Stomach (tissue), 9 donors: ENCODE data around the gene ADAMTS12. TPM values are rescaled to one million over a fixed set of nuclear protein-coding genes. Genes with fewer than 3 reads are reported as not detected.

ENCODE experiments used
- DNase-seq, 2 donors: peaks; one replicate each; pipeline versions ENCODE4 v3.0.0 to v3.0.0-alpha.2; 2013 to 2019
- H3K27ac ChIP-seq, 5 donors: fragments of 200-600 bp in 4 of 5; sonication (generic) in 4 of 5; one replicate each; pipeline ENCODE4 v1.5.1; 2013 to 2019; ENCODE audit warnings: mild to moderate bottlenecking in 1 of 5, moderate library complexity in 1 of 5
- H3K27me3 ChIP-seq, 3 donors: fragments of 200-600 bp; sonication (generic); one replicate each; pipeline ENCODE4 v1.5.1; 2017 to 2019; ENCODE audit warnings: mixed run types in 1 of 3
- H3K36me3 ChIP-seq, 4 donors: fragments of 200-600 bp; sonication (generic); 1 replicate in 3 of 4; 2 replicates in 1 of 4; pipeline ENCODE4 v1.5.1; 2016 to 2019
- H3K4me1 ChIP-seq, 4 donors: fragments of 200-600 bp; sonication (generic); one replicate each; pipeline ENCODE4 v1.5.1; 2016 to 2019
- H3K4me3 ChIP-seq, 4 donors: fragments of 200-600 bp; sonication (generic) in 3 of 4; one replicate each; pipeline ENCODE4 v1.5.1; 2016 to 2019; ENCODE audit warnings: mild to moderate bottlenecking in 1 of 4
- H3K9me3 ChIP-seq, 4 donors: fragments of 200-600 bp; sonication (generic); one replicate each; pipeline ENCODE4 v1.5.1; 2016 to 2019
- EP300 ChIP-seq: sonication (generic); formaldehyde crosslinking; IDR thresholded peaks from one replicate; pipeline ENCODE4 v1.6.1; 2017; ENCODE audit warnings: antibody characterized with exemption
- POLR2A ChIP-seq, 4 donors: fragments of 450-650 bp; IDR thresholded peaks; one replicate each; pipeline ENCODE4 v1.6.1; 2016; ENCODE audit warnings: antibody characterized with exemption in 4 of 4, control low read depth in 2 of 4, mild to moderate bottlenecking in 1 of 4, moderate library complexity in 1 of 4
- POLR2AphosphoS5 ChIP-seq, 3 donors: sonication (generic); formaldehyde crosslinking; IDR thresholded peaks; one replicate each; pipeline ENCODE4 v1.6.1; 2016; ENCODE audit warnings: antibody characterized with exemption in 3 of 3
- WGBS, 5 donors: extraction: QIAGEN DNeasy Blood & Tissue Kit in 3 of 5; methylation state at CpG; one replicate each; pipeline versions ENCODE4 v1.1.5 to v1.1.7; 2013 to 2018; 5-methylcytosine and 5-hydroxymethylcytosine counted together
- intact Hi-C: fragments of 100-400 bp; cut with DNase I; formaldehyde crosslinking; loops from one replicate; pipeline ENCODE4 v1.15.1; 2023; ENCODE audit warnings: low total_unique reads
- polyA plus RNA-seq, 3 donors: library from polyadenylated mRNA; stranded (reverse); fragments of 200-250 nt; gene quantifications; one replicate each; pipeline ENCODE4 v1.2.3, GENCODE V29; 2013
- total RNA-seq, 5 donors: library from RNA; depleted of rRNA; stranded (reverse); fragments of >200 nt; gene quantifications; one replicate each; pipeline versions ENCODE4 v1.1.0 to v1.2.3, GENCODE V29; 2014 to 2016
- TF ChIP-seq, protein P1 (sequence below), 7 experiments: fragments of 450-650 bp in 4 of 7; fragments of 200-600 bp in 3 of 7; sonication (generic) in 3 of 7; IDR thresholded peaks; one replicate each; pipeline ENCODE4 v1.5.1; 2016 to 2019; ENCODE audit warnings: antibody characterized with exemption in 7 of 7, control low read depth in 2 of 7, mild to moderate bottlenecking in 1 of 7
- donor health status: healthy with polysubstance abuse.
- donor health status: Bipolar disorder and iron deficiency.
- donor health status: healthy.

Gene ADAMTS12
- total and polyA plus RNA-seq, 8 donors: 0.14 to 17.1 (median 0.62) TPM; not detected in 1

DNA sequence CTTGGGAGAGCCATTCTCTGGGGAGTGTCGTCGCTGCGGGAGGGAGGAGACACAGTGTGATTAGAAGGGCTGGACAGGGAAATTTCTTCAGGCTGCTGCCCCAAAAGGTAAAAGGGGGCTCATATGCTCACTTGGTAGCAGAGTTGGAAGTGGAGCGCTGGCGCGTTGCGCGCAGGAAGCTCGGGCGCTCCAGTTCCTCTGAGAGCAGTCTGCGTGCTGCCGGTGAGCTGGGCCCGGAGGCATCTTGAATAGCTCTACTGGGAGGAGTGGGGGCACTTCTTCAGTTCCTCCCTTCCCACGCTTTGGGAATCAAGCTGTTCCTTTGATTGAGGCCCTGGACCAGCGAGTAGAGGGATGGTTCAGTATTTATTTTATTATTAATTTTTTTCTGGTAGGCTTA is 47.1 kb upstream of the ADAMTS12 start:
- 15 to 30% (median 25%) methylated on average over 15 of the region's 15 CpGs for WGBS, 5 donors
- intact Hi-C loops: no loop called here
- H3K27me3 ChIP-seq: peaks cover 13 to 83% (median 39%) of the 10 kb centered on the region in 3 donors

GRCh38 chr5:33938507-33938796 is 46.7 kb upstream of the ADAMTS12 start:
- no peak for TF ChIP-seq POLR2AphosphoS5 (IDR thresholded peaks at IDR 0.05)
- no peak for TF ChIP-seq EP300
- TF ChIP-seq, protein P1, sequence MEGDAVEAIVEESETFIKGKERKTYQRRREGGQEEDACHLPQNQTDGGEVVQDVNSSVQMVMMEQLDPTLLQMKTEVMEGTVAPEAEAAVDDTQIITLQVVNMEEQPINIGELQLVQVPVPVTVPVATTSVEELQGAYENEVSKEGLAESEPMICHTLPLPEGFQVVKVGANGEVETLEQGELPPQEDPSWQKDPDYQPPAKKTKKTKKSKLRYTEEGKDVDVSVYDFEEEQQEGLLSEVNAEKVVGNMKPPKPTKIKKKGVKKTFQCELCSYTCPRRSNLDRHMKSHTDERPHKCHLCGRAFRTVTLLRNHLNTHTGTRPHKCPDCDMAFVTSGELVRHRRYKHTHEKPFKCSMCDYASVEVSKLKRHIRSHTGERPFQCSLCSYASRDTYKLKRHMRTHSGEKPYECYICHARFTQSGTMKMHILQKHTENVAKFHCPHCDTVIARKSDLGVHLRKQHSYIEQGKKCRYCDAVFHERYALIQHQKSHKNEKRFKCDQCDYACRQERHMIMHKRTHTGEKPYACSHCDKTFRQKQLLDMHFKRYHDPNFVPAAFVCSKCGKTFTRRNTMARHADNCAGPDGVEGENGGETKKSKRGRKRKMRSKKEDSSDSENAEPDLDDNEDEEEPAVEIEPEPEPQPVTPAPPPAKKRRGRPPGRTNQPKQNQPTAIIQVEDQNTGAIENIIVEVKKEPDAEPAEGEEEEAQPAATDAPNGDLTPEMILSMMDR (IDR thresholded peaks at IDR 0.05): no peak
- TF ChIP-seq POLR2A (IDR thresholded peaks at IDR 0.05): no peak
- peaks cover 13 to 83% (median 39%) of the 10 kb centered on the region in 3 donors for H3K27me3 ChIP-seq
- intact Hi-C loops: no loop called here

More for the DNA sequence above, 47.1 kb upstream of the ADAMTS12 start:
- TF ChIP-seq POLR2AphosphoS5 (IDR thresholded peaks at IDR 0.05) (no peak), POLR2A (IDR thresholded peaks at IDR 0.05) (no peak), EP300 (no peak)
- TF ChIP-seq, protein P1 (IDR thresholded peaks at IDR 0.05): no peak
- Histone ChIP-seq H3K36me3 (no peaks in the 10 kb centered on the region), H3K9me3 (no peaks in the 10 kb centered on the region), H3K4me1 (peaks cover 12 to 26% (median 21%) of the 10 kb centered on the region in 4 donors), H3K27ac (no peak overlapping the region), H3K4me3 (no peak overlapping the region)
- DNase-seq: no peak

GRCh38 chr5:33937707-33938506 is 46.1 kb upstream of the ADAMTS12 start:
- intact Hi-C loops: no loop called here
- DNase-seq: no peak
- H3K4me3 ChIP-seq: no peak overlapping the region
- H3K9me3 ChIP-seq: no peaks in the 10 kb centered on the region
- peaks cover 12 to 26% (median 21%) of the 10 kb centered on the region in 4 donors for H3K4me1 ChIP-seq
- 19 to 35% (median 29%) methylated on average over 34 to 54 of the region's 54 CpGs for WGBS, 5 donors
- peaks cover 13 to 79% (median 39%) of the 10 kb centered on the region in 3 donors for H3K27me3 ChIP-seq
- no peak for TF ChIP-seq POLR2AphosphoS5 (IDR thresholded peaks at IDR 0.05)
- TF ChIP-seq, protein P1 (IDR thresholded peaks at IDR 0.05): no peak
- TF ChIP-seq EP300: no peak
- no peak for TF ChIP-seq POLR2A (IDR thresholded peaks at IDR 0.05)
- H3K36me3 ChIP-seq: no peaks in the 10 kb centered on the region
- H3K27ac ChIP-seq: no peak overlapping the region

More at GRCh38 chr5:33938507-33938796, 46.7 kb upstream of the ADAMTS12 start:
- H3K4me1 ChIP-seq: peaks cover 12 to 26% (median 21%) of the 10 kb centered on the region in 4 donors
- H3K36me3 ChIP-seq: no peaks in the 10 kb centered on the region
- H3K27ac ChIP-seq: no peak overlapping the region
- no peaks in the 10 kb centered on the region for H3K9me3 ChIP-seq
- H3K4me3 ChIP-seq: no peak overlapping the region
- 19 to 60% (median 24%) methylated on average over 14 of the region's 14 CpGs for WGBS, 5 donors
- DNase-seq: no peak

- H3K27ac ChIP-seq: no peak overlapping the region
- H3K36me3 ChIP-seq: no peaks in the 10 kb centered on the region
- DNase-seq: no peak
- TF ChIP-seq, protein P1 (IDR thresholded peaks at IDR 0.05): no peak
- TF ChIP-seq POLR2AphosphoS5 (IDR thresholded peaks at IDR 0.05) (no peak), EP300 (no peak), POLR2A (IDR thresholded peaks at IDR 0.05) (no peak)
- 38 to 64% (median 44%) methylated on average over 32 to 54 of the region's 54 CpGs for WGBS, 5 donors
- peaks cover 13 to 71% (median 39%) of the 10 kb centered on the region in 3 donors for H3K27me3 ChIP-seq
- no peaks in the 10 kb centered on the region for H3K9me3 ChIP-seq
- H3K4me1 ChIP-seq: peaks cover 12 to 26% (median 21%) of the 10 kb centered on the region in 4 donors
- intact Hi-C loops: no loop called here
- peak overlapping the region in 2 of 4 donors; percentile 31 to 38 for H3K4me3 ChIP-seq
Observed at GRCh38 chr5:33937017-33937706, 45.4 kb upstream of the ADAMTS12 start.
